ENCODE results near the gene PIANP.
A peak's percentile ranks its signal among the peaks of the same experiment; 100 is the strongest.
"Not testable (repeated sequence)": the region's sequence is repeated elsewhere in the genome, so short reads cannot be mapped to it uniquely, and the experiment has no call there.

The PIANP gene, protein sequence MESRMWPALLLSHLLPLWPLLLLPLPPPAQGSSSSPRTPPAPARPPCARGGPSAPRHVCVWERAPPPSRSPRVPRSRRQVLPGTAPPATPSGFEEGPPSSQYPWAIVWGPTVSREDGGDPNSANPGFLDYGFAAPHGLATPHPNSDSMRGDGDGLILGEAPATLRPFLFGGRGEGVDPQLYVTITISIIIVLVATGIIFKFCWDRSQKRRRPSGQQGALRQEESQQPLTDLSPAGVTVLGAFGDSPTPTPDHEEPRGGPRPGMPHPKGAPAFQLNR

GRCh38 chr12:6700646-6701051, at the start of gene PIANP:
TSS of gene PIANP (minus strand) at chr12:6700815. CDS start at chr12:6698061, 2,754 bp downstream.
- no peak within 1 kb of the TSS for H3K4me3 ChIP-seq (ENCODE audit: low read depth, low read length)
- DNase-seq (ENCODE audit: low read depth): no peak
- TF ChIP-seq CTCF (IDR thresholded peaks at IDR 0.05; ENCODE audit: insufficient read depth, low read depth, low read length, missing control alignments): no peak

GRCh38 chr12:6748761-6749160, 48.1 kb upstream of the PIANP start:
- no peak overlapping the region for H3K4me3 ChIP-seq (ENCODE audit: low read depth, low read length)
- TF ChIP-seq CTCF (IDR thresholded peaks at IDR 0.05; ENCODE audit: insufficient read depth, low read depth, low read length, missing control alignments): no peak
- DNase-seq (ENCODE audit: low read depth): no peak

DNA sequence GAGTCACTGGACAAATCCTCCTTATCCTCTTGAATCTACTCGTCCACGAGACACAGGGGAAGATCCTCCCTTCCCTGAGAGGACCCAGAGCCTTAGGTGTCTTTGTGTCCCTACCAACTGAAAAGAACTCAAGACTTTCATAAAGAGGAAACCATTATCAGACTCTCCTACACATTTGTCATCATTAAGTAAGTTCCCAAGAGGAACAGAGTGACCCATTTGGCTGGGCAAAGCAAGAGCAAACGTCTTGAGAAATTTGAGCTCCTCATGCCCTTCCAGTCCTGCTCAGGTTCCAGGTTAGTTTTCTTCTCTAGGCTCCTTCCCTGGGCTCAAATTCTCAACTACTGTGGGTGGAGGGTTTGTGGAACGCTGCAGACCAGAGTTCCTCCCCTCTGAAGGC, 46.6 kb upstream of the PIANP start:
- DNase-seq (ENCODE audit: low read depth): no peak
- TF ChIP-seq CTCF (IDR thresholded peaks at IDR 0.05; ENCODE audit: insufficient read depth, low read depth, low read length, missing control alignments): no peak

GRCh38 chr12:6745741-6746525, 45.3 kb upstream of the PIANP start:
- DNase-seq (ENCODE audit: low read depth): peak; percentile 55
- no peak overlapping the region for H3K4me3 ChIP-seq (ENCODE audit: low read depth, low read length)
- no peak for TF ChIP-seq CTCF (IDR thresholded peaks at IDR 0.05; ENCODE audit: insufficient read depth, low read depth, low read length, missing control alignments)

More for the DNA sequence above, 46.6 kb upstream of the PIANP start:
- H3K4me3 ChIP-seq (ENCODE audit: low read depth, low read length): no peak overlapping the region

DNA sequence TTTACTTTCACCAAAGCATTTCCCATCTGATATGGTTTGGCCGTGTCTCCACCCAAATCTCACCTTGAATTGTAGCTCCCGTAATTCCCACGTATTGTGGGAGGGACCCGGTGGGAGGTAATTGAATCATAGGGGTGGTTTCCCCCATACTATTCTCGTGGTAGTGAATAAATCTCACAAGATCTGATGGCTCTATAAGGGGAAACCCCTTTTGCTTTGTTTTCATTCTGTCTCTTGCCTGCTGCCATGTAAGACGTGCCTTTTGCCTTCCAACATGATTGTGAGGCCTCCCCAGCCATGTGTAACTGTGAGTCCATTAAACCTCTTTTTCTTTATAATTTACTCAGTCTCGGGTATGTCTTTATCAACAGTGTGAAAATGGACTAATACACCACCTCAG, 42.7 kb upstream of the PIANP start:
- DNase-seq (ENCODE audit: low read depth); H3K4me3 ChIP-seq (ENCODE audit: low read depth, low read length): not testable (repeated sequence)

- no peak for DNase-seq (ENCODE audit: low read depth)
- no peak for TF ChIP-seq CTCF (IDR thresholded peaks at IDR 0.05; ENCODE audit: insufficient read depth, low read depth, low read length, missing control alignments)
- H3K4me3 ChIP-seq (ENCODE audit: low read depth, low read length): no peak overlapping the region
Observed at GRCh38 chr12:6742834-6743233, 42.2 kb upstream of the PIANP start.

- H3K4me3 ChIP-seq (ENCODE audit: low read depth, low read length); DNase-seq (ENCODE audit: low read depth): not testable (repeated sequence)
Observed at GRCh38 chr12:6742080-6742479, 41.5 kb upstream of the PIANP start.

GRCh38 chr12:6736754-6737153, 36.1 kb upstream of the PIANP start:
- DNase-seq (ENCODE audit: low read depth): no peak
- TF ChIP-seq CTCF (IDR thresholded peaks at IDR 0.05; ENCODE audit: insufficient read depth, low read depth, low read length, missing control alignments): no peak
- no peak overlapping the region for H3K4me3 ChIP-seq (ENCODE audit: low read depth, low read length)
